HUES48 (cell line): ENCODE data around the gene PCDH1.

Experiments
- H3K27ac ChIP-seq: one replicate; pipeline ENCODE4 v1.7.0; 2013; ENCODE audit warnings: low read depth, low read length, inconsistent platforms
- H3K27me3 ChIP-seq: 2 replicates; pipeline ENCODE4 v1.6.1; 2013; ENCODE audit warnings: mild to moderate bottlenecking, low read length; ENCODE audit not compliant: control insufficient read depth, insufficient read depth
- H3K36me3 ChIP-seq: 2 replicates; pipeline ENCODE4 v1.6.1; 2013; ENCODE audit warnings: low read length; ENCODE audit not compliant: control insufficient read depth, insufficient read depth
- H3K4me1 ChIP-seq: 2 replicates; pipeline ENCODE4 v1.6.1; 2013; ENCODE audit warnings: mild to moderate bottlenecking, low read length; ENCODE audit not compliant: control insufficient read depth, insufficient read depth
- H3K4me3 ChIP-seq: 2 replicates; pipeline ENCODE4 v1.5.1; 2013; ENCODE audit warnings: mild to moderate bottlenecking, low read depth, low read length
- H3K9ac ChIP-seq: 2 replicates; pipeline ENCODE4 v1.6.1; 2013; ENCODE audit warnings: mild to moderate bottlenecking, low read depth, low read length, moderate library complexity
- H3K9me3 ChIP-seq: 2 replicates; pipeline ENCODE4 v1.6.1; 2013; ENCODE audit warnings: low read length; ENCODE audit not compliant: control insufficient read depth, insufficient read depth

PCDH1 gene

GRCh38 chr5:141815051-141815795 lies 63.0 kb downstream of the PCDH1 start:
- Histone ChIP-seq H3K4me3 (no peak overlapping the region), H3K9ac (no peak overlapping the region), H3K36me3 (no peaks in the 10 kb centered on the region), H3K4me1 (peaks cover 54% of the 10 kb centered on the region), H3K9me3 (no peaks in the 10 kb centered on the region), H3K27ac (peak overlapping the region; percentile 97), H3K27me3 (peaks cover 5% of the 10 kb centered on the region; the same call in 1 of the 2 replicates)

GRCh38 chr5:141814064-141814964 lies 63.9 kb downstream of the PCDH1 start:
- H3K27me3 ChIP-seq: peaks cover 8% of the 10 kb centered on the region; the same call in 1 of the 2 replicates
- H3K4me3 ChIP-seq: no peak overlapping the region
- no peaks in the 10 kb centered on the region for H3K36me3 ChIP-seq
- H3K9me3 ChIP-seq: no peaks in the 10 kb centered on the region
- no peak overlapping the region for H3K27ac ChIP-seq
- H3K4me1 ChIP-seq: peaks cover 51% of the 10 kb centered on the region
- no peak overlapping the region for H3K9ac ChIP-seq

- H3K9ac ChIP-seq: no peak overlapping the region
Observed at GRCh38 chr5:141812512-141812911, 65.7 kb downstream of the PCDH1 start.

GRCh38 chr5:141811287-141812155 lies 66.7 kb downstream of the PCDH1 start:
- peaks cover 8% of the 10 kb centered on the region; the same call in 1 of the 2 replicates for H3K27me3 ChIP-seq
- no peak overlapping the region for H3K9ac ChIP-seq
- H3K4me1 ChIP-seq: peaks cover 49% of the 10 kb centered on the region
- no peaks in the 10 kb centered on the region for H3K9me3 ChIP-seq
- peak overlapping the region; percentile 25 for H3K27ac ChIP-seq
- peak overlapping the region; percentile 44 for H3K4me3 ChIP-seq
- H3K36me3 ChIP-seq: no peaks in the 10 kb centered on the region

More at GRCh38 chr5:141812512-141812911, 65.7 kb downstream of the PCDH1 start:
- Histone ChIP-seq H3K27me3 (peaks cover 8% of the 10 kb centered on the region; the same call in 1 of the 2 replicates), H3K4me1 (peaks cover 46% of the 10 kb centered on the region), H3K9me3 (no peaks in the 10 kb centered on the region), H3K27ac (no peak overlapping the region), H3K4me3 (no peak overlapping the region), H3K36me3 (no peaks in the 10 kb centered on the region)

- H3K9ac ChIP-seq: no peak overlapping the region
- H3K9me3 ChIP-seq: no peaks in the 10 kb centered on the region
- no peak overlapping the region for H3K4me3 ChIP-seq
- H3K27me3 ChIP-seq: peaks cover 8% of the 10 kb centered on the region; the same call in 1 of the 2 replicates
- no peaks in the 10 kb centered on the region for H3K36me3 ChIP-seq
- peaks cover 50% of the 10 kb centered on the region for H3K4me1 ChIP-seq
- H3K27ac ChIP-seq: no peak overlapping the region
Observed at GRCh38 chr5:141810702-141811101, 67.5 kb downstream of the PCDH1 start.

GRCh38 chr5:141809380-141810096 lies 68.7 kb downstream of the PCDH1 start:
- H3K4me1 ChIP-seq: peaks cover 43% of the 10 kb centered on the region

GRCh38 chr5:141808857-141809256 lies 69.4 kb downstream of the PCDH1 start:
- Histone ChIP-seq H3K4me3 (no peak overlapping the region), H3K9ac (no peak overlapping the region), H3K4me1 (peaks cover 43% of the 10 kb centered on the region), H3K27me3 (peaks cover 8% of the 10 kb centered on the region; the same call in 1 of the 2 replicates), H3K36me3 (no peaks in the 10 kb centered on the region), H3K9me3 (no peaks in the 10 kb centered on the region), H3K27ac (no peak overlapping the region)

More at GRCh38 chr5:141809380-141810096, 68.7 kb downstream of the PCDH1 start:
- Histone ChIP-seq H3K9me3 (no peaks in the 10 kb centered on the region), H3K27me3 (peaks cover 8% of the 10 kb centered on the region; the same call in 1 of the 2 replicates), H3K27ac (no peak overlapping the region), H3K9ac (no peak overlapping the region), H3K4me3 (no peak overlapping the region), H3K36me3 (no peaks in the 10 kb centered on the region)

GRCh38 chr5:141807732-141808131 lies 70.5 kb downstream of the PCDH1 start:
- Histone ChIP-seq H3K9me3 (no peaks in the 10 kb centered on the region), H3K4me3 (no peak overlapping the region), H3K4me1 (peaks cover 46% of the 10 kb centered on the region), H3K9ac (no peak overlapping the region), H3K27me3 (peaks cover 8% of the 10 kb centered on the region; the same call in 1 of the 2 replicates), H3K27ac (no peak overlapping the region), H3K36me3 (no peaks in the 10 kb centered on the region)

- H3K36me3 ChIP-seq: no peaks in the 10 kb centered on the region
- no peak overlapping the region for H3K9ac ChIP-seq
- no peak overlapping the region for H3K4me3 ChIP-seq
- H3K27ac ChIP-seq: no peak overlapping the region
- H3K9me3 ChIP-seq: no peaks in the 10 kb centered on the region
- peaks cover 42% of the 10 kb centered on the region for H3K4me1 ChIP-seq
- H3K27me3 ChIP-seq: peaks cover 8% of the 10 kb centered on the region; the same call in 1 of the 2 replicates
Observed at GRCh38 chr5:141807329-141807728, 70.9 kb downstream of the PCDH1 start.

GRCh38 chr5:141806626-141807025 lies 71.6 kb downstream of the PCDH1 start:
- Histone ChIP-seq H3K27me3 (peaks cover 8% of the 10 kb centered on the region; the same call in 1 of the 2 replicates), H3K4me3 (no peak overlapping the region), H3K36me3 (no peaks in the 10 kb centered on the region), H3K9ac (no peak overlapping the region), H3K9me3 (no peaks in the 10 kb centered on the region), H3K27ac (no peak overlapping the region), H3K4me1 (peaks cover 38% of the 10 kb centered on the region)
